HG03378 (cell line): ENCODE measurements around the gene KDM1B.

Experiments
- ATAC-seq: cut with Tn5 transposase; IDR thresholded peaks from one replicate; pipeline ENCODE4 v1.9.1; 2021; ENCODE audit warnings: mild to moderate bottlenecking, moderate library complexity; ENCODE audit not compliant: unreplicated experiment

Gene KDM1B

DNA sequence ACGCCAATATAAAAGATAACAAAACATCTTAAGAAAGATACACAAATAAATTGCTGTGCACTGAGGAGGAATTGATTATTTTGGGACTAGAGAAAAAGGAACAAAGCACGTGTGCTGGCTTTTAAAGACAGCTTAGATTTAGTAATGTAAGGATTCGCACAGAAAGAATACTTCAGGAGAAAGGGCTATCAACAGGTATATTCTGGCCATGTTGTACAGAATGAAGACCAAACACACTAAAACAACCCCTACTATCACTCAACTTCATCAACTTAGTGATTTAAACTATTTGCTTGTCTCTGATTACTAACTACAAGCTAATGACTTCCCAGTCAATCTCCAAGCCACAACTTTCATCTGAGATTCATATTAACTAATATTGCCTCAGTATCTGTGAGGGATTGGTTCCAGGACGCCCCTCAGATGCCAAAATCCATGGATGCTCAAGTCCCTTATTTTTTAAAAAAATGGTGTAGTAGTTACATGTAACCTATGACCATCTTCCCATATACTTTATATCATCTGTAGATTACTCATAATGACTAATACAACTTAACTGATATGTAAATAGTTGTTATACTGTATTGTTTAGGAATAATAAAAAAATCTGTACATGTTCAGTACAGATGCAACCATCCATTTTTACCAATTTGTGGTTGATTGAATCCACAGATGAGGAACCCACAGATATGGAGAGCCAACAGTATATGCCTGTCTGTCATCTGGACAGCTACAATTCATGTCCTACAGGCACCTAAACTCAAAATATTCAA is 104.6 kb downstream of the KDM1B start:
- ATAC-seq, result peak; percentile 1

DNA sequence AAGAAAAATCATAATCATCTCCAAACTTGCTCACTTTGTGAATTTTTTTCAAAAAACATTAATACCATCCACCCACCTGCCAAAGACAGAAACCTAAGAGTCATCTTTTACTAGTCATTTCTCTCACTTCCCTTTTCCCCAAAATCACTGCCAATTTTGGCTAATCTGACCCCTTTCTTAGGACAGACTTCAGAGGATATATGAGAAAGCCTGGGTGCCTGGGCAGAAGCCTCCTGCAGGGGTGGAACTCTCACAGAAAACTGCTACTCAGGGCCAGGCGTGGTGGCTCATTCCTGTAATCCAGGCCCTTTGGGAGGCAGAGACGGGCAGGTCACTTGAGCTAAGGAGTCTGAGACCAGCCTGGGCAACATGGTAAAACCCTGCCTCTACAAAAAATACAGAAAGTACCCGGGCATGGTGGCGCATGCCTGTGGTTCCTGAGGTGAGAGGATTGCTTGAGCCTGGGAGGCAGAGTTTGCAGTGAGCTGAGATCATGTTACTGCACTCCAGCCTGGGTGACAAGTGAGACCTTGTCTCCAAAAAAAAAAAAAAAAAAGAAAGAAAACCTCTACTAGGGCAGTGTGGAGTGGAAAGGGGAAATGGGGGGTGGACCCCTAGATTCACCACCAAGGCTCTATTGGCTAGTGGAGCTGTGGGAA is 105.4 kb downstream of the KDM1B start:
- ATAC-seq, result peak; percentile 50

DNA sequence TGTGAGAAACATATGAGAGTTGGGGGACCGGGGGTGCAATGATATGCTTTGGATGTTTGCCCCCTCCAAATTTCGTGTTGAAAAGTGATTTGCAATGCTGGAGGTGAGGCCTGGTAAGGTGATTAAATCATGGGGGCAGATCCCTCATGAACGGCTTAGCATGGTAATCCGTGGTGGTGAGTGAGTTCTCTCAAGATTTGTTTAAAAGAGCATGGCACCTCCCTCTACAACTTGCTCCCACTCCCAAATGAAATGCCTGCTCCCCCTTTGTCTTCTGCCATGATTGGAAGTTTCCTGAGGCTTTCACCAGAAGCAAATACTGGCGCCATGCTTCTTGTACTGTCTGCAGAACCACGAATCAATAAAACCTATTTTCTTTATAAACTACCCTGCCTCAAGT is 106.7 kb downstream of the KDM1B start:
- no peak for ATAC-seq

DNA sequence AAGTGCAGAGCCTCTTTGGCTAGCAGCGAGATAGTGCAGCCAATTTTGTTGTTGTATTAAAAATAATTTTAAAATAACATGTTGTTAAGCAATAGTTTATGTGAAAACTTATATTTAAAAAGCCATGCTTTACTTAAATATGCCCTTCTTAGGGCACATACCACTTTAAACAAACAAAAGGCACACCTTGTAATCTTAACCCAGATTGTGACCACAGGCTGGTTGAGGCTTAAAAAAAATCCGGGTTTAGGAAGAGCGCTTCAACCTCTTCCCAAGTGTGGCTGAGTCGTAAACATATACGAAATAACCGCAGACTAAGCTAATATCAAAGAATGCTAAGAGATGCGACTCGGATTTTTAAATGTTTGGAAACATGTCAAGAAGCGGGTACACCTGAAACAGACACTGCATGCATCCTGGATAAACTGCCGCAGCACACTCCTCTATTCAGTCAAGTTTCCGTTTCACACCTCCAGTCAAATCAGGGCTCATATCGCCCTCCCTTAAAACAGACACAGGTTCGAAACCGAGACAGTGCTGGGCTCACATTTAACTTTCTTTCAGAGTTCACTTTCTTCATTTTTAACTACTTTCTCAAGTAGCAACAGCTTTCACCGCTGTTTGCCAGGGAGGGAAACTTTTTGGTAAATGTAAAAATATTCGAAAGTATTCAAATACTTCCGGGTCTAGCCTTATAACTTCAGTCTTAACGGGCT is 107.6 kb downstream of the KDM1B start:
- peak; percentile 64 for ATAC-seq

DNA sequence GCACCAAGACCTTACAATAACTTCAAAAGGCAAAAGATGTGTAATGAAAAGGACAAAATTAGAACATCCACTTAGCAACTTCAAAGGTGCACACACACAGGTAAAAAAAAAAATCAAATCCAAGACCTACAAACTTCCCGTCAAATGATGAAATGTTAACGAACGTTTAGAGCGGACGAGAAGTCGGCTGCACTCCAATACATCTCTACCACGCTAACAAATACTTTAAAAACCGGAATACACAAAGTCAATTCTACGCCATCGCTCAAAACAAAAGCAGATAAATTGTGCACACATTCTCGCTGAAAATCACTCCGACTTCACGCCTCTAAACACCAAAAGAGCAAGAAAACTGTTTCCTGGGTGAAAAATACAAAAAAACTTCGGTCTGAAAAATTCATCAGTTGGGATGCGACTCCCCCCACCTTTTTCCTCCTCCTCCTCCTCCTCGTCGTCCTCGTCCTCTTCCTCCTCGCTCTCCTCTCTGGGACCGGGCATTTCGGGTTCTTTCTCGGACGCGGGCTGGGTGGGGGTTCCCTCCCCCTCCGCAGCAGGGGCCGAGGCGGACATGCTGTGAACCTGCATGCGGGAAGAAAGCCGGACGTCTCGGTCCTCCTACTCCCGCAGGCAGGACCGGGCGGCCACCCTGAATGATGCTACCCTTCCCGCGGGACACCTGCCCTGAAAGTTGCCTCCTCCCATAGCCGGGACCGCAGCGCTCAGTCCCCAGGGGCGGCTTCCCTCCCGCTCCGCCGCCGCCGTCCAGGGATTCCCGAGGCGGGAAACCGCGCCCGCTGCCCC is 108.4 kb downstream of the KDM1B start:
- ATAC-seq, result no peak

DNA sequence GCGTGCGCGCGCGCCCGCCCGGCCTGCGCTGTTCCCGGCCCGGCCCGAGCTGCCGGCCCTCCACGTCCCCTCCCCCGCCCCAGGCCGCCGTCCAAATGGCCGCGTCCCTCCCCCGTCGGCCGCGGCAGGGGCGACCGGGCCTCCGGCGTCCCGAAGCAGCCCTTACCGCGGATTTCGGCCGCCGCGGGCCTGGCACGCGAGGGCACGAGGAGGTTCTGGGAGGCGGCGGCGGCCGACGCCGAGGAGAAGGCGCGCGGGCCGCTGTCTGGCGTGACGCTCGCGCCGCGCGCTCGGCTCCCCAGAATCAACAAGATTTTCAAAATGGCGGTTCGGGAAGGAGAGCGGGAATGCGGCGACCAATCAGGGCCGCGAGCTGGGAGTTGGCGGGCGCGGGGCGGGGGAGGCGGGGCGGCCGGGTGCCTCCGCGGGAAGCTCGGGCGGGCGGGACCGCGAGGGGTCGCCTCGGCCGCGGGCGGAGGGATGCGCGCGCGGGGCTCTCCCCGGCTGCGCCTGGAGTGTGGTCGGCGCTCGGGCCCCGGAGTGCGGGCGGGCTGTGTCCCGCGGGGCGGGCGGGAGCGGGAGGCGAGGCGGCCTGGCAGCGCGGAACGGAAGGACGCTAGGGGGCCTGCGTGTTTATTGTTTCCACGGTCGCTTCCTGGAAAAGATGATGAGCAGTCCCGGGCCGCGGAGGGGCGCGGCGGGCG is 109.1 kb downstream of the KDM1B start, which contains the start of gene DEK:
DEK (minus strand) TSS at position 312 of the 704 bp plus-strand sequence. CDS start 543 bp downstream, outside the sequence.
- peak; percentile 29 for ATAC-seq

DNA sequence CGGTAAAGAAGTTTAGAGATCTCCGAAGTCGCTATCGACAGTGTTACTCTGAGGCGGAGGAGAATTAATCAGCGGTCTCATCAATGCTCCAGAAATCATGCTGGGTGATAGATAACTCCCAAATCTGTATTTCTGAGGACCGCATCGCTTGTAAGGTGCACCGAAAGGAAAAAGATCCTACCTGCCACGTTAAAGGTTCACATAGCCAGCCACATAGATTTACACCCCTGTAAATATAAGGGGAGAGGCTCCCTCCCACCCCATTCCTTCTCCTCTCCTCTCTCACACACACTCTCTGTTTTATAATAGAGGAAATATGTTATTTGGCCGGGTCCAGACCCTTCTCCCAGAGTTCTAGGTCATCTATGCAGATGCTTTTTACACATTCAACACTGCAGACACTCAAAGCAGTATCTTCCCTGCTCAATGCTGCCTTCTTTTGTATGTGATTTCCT is 109.7 kb downstream of the KDM1B start:
- ATAC-seq, result no peak

DNA sequence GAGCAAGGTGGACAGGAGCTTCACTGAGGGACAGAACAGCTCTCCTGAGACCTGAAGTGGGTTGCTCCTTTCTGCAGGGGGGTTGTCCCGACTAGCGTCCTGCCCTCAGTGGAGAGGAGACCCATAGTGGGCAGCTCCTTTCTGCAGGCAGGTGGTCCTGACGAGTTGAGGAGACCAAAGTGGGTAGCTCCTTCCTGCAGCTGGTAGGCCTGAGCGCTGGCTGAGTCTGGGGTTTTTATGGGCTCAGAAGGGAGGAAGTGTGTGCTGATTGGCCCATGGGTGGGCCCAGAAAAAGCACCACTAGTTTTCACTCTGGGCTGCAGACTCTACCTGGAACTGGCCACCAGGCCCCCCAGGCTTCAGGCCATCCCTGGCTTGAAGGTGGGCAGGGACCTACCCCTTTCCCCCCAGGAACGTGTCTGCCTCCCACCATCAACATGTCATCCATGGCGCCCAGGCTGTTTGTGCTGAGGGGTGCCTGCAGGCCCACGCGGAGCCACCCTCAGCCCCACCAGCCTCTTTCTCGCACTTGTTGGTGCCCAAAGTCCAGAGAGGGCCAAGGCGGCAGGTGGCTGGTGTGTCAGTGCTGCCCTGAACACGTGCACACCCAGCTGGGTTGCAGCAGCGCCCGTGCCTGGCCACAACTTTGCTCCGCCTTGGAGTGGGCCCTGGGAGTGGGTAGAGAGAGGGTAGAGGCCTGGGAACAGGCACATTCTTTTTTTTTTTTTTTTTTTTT is 110.7 kb downstream of the KDM1B start:
- no peak for ATAC-seq

DNA sequence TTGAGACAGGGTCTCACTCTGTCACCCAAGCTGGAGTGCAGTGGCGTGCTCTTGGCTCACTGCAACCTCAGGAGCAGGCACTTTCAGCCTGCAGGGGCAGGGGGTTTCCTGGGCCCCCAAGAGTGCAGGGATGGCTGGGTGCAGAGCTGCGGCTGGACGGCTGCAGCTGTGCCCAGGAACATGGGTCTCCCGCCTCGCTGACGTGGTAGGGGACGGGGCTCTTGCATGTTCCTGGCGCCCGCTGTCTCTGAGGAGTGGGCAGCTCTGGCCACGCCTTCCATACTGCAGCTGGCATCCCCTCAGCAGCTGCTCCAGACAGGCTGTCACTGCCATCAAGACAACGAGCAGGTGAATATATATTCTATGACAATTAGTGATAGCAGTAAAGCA is 111.3 kb downstream of the KDM1B start:
- no peak for ATAC-seq

DNA sequence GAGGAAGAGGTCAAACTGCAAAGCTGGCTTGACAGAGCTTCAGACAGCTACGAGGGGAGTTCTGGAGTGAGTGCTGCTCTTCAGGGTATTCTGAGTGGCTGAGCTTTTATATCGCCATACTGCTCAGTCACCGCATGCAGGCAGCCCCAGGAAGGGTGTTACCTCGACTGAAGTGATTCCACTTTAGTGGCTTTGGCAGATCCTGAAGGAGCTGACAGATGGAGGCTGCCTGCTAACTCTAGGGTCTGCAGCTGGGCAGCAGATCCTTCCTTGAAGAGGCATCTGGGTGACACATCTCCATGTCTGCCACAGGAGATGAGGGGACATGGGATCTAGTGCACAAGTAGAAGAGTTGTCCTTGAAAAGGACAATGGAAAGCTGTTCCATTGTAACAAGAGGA is 112.8 kb downstream of the KDM1B start:
- no peak for ATAC-seq

DNA sequence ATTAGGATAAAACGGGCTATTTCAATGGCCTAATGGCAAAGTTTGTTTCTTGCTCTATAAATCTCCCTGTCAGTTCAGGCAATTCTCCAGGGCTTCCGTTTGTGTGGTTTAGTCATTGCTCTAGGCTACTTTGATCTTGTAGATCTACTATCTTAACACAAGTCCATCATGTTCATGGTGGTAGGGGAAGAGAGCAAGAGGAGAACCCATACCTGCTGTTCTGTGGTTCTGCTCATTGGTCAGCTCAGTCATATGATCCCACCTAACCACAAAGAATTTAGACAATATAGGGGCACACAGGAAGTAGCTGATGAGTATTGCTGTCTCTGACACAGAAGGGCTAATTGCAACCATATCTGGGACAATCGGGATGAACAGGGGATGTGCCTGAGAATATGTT is 114.0 kb downstream of the KDM1B start:
- ATAC-seq, result peak; percentile 45

DNA sequence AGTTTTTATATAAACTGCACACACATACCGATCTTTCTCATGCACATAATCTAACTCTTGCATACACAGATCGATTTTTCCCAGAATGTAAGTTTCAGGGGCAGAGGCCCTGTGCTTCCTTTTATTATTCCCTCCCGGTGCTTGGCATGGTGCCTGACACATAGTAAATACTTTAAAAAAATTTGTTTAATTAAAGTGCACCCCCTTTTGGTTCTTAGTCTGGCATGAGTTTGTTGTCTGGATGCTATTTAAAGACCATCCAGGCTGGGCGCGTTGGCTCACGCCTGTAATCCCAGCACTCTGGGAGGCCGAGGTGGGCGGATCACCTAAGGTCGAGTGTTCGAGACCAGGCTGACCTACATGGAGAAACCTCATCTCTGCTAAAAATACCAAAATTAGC is 114.5 kb downstream of the KDM1B start:
- ATAC-seq, result no peak

DNA sequence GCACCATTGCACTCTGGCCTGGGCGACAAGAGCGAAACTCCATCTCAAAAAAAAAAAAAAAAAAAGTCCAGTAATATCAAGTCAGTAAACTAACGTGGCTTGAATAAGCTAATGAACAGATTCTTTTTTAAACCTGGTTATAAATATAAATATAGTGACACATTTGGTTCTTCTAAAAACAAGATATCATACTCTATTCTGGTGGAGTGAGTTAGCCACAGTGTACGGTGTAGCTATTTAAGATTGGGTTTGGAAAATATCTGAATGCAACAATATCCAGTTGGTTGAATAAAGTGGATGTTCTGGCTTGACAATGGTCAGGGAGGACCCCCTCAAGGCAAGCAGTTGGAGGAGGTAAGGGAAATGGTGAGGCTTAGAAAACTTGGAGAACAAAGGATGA is 115.0 kb downstream of the KDM1B start:
- no peak for ATAC-seq
